NT2/D1 (cell line): ENCODE measurements around the gene ULK1.
"Not testable (repeated sequence)": the region's sequence is repeated elsewhere in the genome, so short reads cannot be mapped to it uniquely, and the experiment has no call there.

Experiments
- DNase-seq: peaks from one replicate; pipeline ENCODE4 v3.0.0-alpha.2; 2011; ENCODE audit warnings: low read depth, low spot score
- H3K27me3 ChIP-seq: 2 replicates; pipeline ENCODE4 v1.6.0; 2011; ENCODE audit warnings: mild to moderate bottlenecking; ENCODE audit not compliant: insufficient read length, insufficient read depth
- H3K36me3 ChIP-seq: 2 replicates; pipeline ENCODE4 v1.6.1; 2011; ENCODE audit warnings: mild to moderate bottlenecking, low read length, mixed read lengths; ENCODE audit not compliant: insufficient read depth, insufficient read length
- H3K4me1 ChIP-seq: 2 replicates; pipeline ENCODE4 v1.5.1; 2011; ENCODE audit not compliant: insufficient read depth, insufficient read length
- H3K4me3 ChIP-seq: 2 replicates; pipeline ENCODE4 v1.5.1; 2011; ENCODE audit warnings: low read depth; ENCODE audit not compliant: insufficient read length
- H3K9ac ChIP-seq: 2 replicates; pipeline ENCODE4 v1.6.0; 2011; ENCODE audit warnings: low read depth; ENCODE audit not compliant: insufficient read length
- H3K9me3 ChIP-seq: 2 replicates; pipeline ENCODE4 v1.5.1; 2011; ENCODE audit warnings: mild to moderate bottlenecking, low read length; ENCODE audit not compliant: insufficient read depth
- SUZ12 ChIP-seq: IDR thresholded peaks from 2 replicates; pipeline ENCODE4 v1.6.1; 2011; ENCODE audit not compliant: insufficient read length, insufficient read depth; ENCODE audit errors: extremely low read depth
- YY1 ChIP-seq: IDR thresholded peaks from 2 replicates; pipeline ENCODE4 v1.6.1; 2011; ENCODE audit not compliant: insufficient read length, insufficient read depth
- ZNF274 ChIP-seq: IDR thresholded peaks from 2 replicates; pipeline ENCODE4 v1.6.1; 2011; ENCODE audit warnings: mild to moderate bottlenecking, low read depth, low read length

The ULK1 gene

DNA sequence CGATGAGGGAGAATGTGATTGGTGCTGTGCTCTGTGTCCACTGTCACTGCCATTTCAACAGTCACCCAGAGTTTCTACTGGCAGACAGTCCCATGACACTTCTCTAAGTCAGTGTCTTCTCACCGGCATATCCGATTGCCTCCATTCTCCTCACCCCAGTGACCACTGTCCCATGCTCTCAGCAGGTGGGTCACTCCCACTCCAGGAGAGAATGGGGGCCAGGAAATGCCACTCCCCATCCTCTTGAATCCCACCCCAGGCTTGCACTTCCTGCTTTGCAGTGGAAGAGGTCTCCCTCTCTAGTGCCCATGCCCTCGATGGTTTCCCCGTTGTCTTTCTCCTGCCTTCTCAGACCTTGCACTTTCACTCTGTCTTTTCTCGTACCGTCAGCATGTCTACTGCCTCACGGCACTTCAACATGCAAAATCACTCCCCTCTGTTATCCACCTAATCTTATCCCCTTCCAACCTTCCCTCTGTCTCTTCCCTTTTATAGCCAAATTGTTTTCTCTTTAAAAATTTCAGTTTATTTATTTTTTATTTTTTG lies 53.1 kb downstream of the ULK1 start:
- no peak overlapping the region for H3K9ac ChIP-seq
- no peaks in the 10 kb centered on the region; the same call in 1 of the 2 replicates for H3K9me3 ChIP-seq
- H3K36me3 ChIP-seq, result peaks cover 37% of the 10 kb centered on the region
- H3K27me3 ChIP-seq, result no peaks in the 10 kb centered on the region
- TF ChIP-seq ZNF274, result no peak
- no peak for TF ChIP-seq YY1
- TF ChIP-seq SUZ12, result no peak
- H3K4me1 ChIP-seq, result peaks cover 3% of the 10 kb centered on the region
- DNase-seq, result no peak
- no peak overlapping the region for H3K4me3 ChIP-seq

DNA sequence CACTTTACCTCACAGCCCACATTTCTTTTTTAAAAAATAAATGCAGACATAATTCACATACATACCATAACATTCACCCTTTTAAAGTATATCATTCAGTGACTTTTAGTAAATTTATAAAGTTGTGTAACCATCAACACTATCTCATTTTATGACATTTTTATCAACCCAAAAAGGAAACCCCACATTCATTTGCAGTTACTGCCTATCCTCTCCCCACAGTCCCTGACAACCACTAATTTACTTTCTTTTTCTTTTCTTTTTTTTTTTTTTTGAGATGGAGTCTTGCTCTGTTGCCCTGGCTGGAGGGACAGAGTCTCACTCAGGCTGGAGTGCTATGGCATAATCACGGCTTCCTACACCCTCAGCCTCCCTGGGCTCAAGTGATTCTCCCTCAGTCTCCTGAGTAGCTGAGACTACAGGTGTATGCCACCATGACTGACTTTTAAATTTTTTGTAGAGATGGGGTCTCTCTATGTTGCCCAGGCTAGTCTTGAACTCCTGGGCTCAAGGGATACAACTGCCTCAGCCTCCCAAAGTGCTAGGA lies 53.8 kb downstream of the ULK1 start:
- H3K36me3 ChIP-seq, result peaks cover 30% of the 10 kb centered on the region
- peaks cover 3% of the 10 kb centered on the region for H3K4me1 ChIP-seq
- no peak overlapping the region for H3K9ac ChIP-seq
- H3K27me3 ChIP-seq, result no peaks in the 10 kb centered on the region
- no peak overlapping the region for H3K4me3 ChIP-seq
- no peaks in the 10 kb centered on the region; the same call in 1 of the 2 replicates for H3K9me3 ChIP-seq
- no peak for TF ChIP-seq YY1
- no peak for TF ChIP-seq SUZ12
- no peak for TF ChIP-seq ZNF274
- DNase-seq, result no peak

DNA sequence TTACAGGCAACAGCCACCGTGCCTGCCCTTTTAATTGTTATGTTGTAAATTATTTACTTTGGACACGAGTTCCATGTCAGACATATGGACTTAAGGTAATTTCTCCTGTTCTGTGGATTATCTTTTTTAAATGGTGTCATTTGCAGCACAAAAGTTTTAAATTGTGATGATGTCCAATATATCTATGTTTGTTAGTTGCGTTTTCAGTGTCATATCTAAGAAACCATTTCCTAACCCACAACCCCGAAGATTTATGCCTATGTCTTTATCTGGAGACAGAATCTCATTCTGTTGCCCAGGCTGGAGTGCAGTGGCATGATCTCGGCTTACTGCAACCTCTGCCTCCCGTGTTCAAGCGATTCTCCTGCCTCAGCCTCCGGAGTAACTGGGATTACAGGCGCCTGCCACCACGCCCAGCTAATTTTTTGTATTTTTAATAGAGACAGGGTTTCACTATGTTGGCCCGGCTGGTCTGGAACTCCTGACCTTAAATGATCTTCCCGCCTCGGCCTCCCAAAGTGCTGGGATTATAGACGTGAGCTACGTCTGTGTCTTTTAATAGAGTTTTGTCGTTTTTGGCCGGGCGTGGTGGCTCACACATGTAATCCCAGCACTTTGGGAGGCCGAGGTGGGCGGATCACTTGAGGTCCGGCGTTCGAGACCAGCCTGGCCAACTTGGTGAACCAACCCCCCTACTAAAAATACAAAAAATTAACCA lies 54.5 kb downstream of the ULK1 start:
- DNase-seq, H3K9me3 ChIP-seq, H3K4me1 ChIP-seq, H3K27me3 ChIP-seq, H3K4me3 ChIP-seq: not testable (repeated sequence)
- Histone ChIP-seq H3K36me3 (peaks cover 28% of the 10 kb centered on the region), H3K9ac (peak overlapping the region; percentile 43)

DNA sequence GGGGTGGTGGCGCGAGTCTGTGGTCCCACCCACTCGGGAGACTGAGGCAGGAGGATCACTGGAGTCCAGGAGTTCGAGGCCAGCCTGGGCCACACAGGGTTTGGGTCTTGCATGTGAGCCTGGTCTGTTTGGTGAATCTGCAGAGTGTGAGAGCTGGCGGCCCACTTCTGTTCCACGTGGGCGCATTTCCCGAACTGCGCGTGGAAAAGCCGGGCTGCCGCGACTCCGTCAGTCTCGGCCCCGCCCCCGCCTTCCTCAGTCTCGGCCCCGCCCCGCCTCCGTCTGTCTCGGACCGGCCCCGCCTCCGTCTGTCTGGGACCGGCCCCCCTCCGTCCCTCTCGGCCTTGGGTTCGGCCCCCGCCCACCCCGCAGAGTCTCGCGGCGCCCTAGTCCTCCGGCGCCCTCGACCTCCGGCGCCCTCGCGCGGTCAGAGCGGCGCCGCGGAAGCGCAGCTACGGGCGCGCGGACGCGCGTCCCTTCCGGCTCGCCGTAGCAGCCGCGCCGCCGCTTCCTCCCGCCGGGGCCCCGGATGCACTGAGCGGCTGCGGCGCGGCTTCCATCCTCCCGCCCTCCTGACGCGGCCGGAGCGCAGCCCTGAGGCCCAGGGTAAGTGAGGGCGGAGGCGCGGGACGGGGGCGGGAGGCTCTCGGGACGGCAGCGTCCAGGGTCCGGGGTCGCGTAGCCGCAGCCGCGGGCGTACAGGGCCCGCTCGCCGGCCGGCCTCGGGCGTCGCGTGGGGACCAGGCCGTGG lies 55.2 kb downstream of the ULK1 start, which contains the start of gene EP400:
TSS of gene EP400 (plus strand) at position 512 of the 751 bp plus-strand sequence. CDS start 10,678 bp downstream, outside the sequence.
- H3K4me1 ChIP-seq, result peaks cover 3% of the 10 kb centered on the region
- H3K9ac ChIP-seq, result peak within 1 kb of the TSS; percentile 98
- no peaks in the 10 kb centered on the region; the same call in 1 of the 2 replicates for H3K9me3 ChIP-seq
- H3K36me3 ChIP-seq, result peaks cover 21% of the 10 kb centered on the region
- TF ChIP-seq YY1 (no peak), SUZ12 (no peak)
- peak within 1 kb of the TSS; percentile 98 for H3K4me3 ChIP-seq
- DNase-seq, result peak; percentile 92
- H3K27me3 ChIP-seq, result no peaks in the 10 kb centered on the region

DNA sequence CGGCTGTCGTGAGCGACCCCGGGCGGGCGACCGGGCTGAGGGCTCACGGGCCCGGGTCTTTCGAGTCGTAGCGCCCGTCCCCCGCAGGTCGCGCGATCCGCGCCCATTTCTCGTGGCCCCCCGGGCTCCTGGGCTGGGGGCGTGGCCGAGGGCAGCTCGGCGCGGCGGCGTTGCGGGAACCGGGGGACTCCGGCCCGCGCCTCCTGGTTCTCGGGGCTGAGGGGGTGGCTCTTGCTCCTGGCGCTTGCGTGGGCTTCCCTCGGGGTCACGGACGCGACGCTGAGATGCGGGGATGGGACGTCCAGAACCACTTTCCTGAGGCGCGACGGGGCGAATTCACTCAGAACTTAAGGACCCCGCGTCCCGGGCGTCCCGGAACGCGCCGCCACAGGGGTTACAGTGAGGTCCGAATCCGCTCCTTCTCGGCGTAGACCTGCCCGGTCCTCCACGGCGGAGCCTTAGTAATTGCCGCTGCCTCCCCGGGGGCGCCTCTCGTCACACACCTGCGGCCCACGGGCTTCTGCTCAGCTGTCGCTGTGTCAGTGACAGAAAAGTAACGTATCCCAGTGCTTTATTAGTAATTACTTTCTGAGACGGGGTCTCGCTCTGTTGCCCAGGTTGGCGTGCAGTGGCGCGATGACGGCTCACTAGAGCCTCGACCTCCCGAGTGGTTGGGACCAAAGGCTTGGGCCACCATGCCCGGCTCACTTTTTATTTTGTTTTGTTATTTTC lies 55.9 kb downstream of the ULK1 start:
- TF ChIP-seq YY1 (no peak), ZNF274 (no peak), SUZ12 (no peak)
- H3K4me3 ChIP-seq, result peak overlapping the region; percentile 98
- peaks cover 14% of the 10 kb centered on the region for H3K36me3 ChIP-seq
- H3K9ac ChIP-seq, result peak overlapping the region; percentile 98
- H3K4me1 ChIP-seq, result peaks cover 3% of the 10 kb centered on the region
- no peaks in the 10 kb centered on the region for H3K27me3 ChIP-seq
- H3K9me3 ChIP-seq, result no peaks in the 10 kb centered on the region
- DNase-seq, result no peak

DNA sequence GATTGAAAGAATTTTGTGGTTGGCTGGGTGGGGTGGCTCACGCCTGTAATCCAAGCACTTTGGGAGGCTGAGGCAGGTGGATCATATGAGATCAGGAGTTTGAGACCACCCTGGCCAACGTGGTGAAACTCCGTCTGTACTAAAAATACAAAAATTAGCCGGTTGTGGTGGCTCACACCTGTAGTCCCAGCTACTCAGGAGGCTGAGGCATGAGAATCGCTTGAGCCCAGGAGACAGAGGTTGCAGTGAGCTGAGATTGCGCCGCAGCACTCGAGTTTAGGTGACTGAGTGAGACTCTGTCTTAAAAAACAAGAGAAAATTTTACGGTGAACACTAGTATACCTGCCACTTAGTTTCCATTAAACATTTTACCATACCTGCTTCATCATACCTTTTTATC lies 59.4 kb downstream of the ULK1 start:
- not testable (repeated sequence) for H3K9ac ChIP-seq, H3K36me3 ChIP-seq, H3K4me3 ChIP-seq, H3K9me3 ChIP-seq, DNase-seq, H3K27me3 ChIP-seq, H3K4me1 ChIP-seq

DNA sequence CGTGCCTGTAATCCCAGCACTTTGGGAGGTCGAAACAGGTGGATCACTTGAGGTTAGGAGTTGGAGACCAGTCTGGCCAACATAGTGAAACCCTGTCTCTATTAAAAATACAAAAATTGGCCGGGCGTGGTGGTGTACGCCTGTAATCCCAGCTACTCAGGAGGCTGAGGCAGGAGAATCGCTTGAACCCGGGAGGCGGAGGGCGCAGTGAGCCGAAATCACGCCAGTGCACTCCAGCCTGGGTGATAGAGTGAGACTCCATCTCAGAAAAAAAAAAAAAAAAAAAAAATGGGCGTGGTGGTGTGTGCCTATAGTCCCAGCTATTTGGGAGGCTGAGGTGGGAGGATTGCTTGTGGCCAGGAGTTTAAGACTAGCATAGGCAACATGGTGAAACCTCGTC lies 60.0 kb downstream of the ULK1 start:
- DNase-seq, H3K9ac ChIP-seq, H3K27me3 ChIP-seq, H3K36me3 ChIP-seq, H3K9me3 ChIP-seq, H3K4me1 ChIP-seq, H3K4me3 ChIP-seq: not testable (repeated sequence)
